Muscle of leg (tissue), 11 donors: ENCODE results near the gene TEC. TPM values are rescaled to one million over a fixed set of nuclear protein-coding genes. Genes with fewer than 3 reads are reported as not detected.

Experiments used
- DNase-seq: peaks from one replicate; pipeline ENCODE4 v3.0.0; 2013
- H3K27ac ChIP-seq: one replicate; pipeline ENCODE4 v1.5.1; 2013; ENCODE audit warnings: mild to moderate bottlenecking, low read length, control low read depth
- H3K27me3 ChIP-seq: one replicate; pipeline ENCODE4 v1.6.1; 2013; ENCODE audit warnings: low read length; ENCODE audit not compliant: control insufficient read depth, insufficient read depth
- H3K36me3 ChIP-seq: one replicate; pipeline ENCODE4 v1.6.1; 2013; ENCODE audit warnings: low read length; ENCODE audit not compliant: control insufficient read depth, insufficient read depth
- H3K4me1 ChIP-seq: one replicate; pipeline ENCODE4 v1.6.1; 2013; ENCODE audit warnings: low read length; ENCODE audit not compliant: control insufficient read depth, insufficient read depth
- H3K4me3 ChIP-seq: one replicate; pipeline ENCODE4 v1.5.1; 2013; ENCODE audit warnings: low read length, control low read depth
- H3K9me3 ChIP-seq: replicated peaks from 2 replicates; pipeline ENCODE4 v1.6.1; 2013; ENCODE audit warnings: low read depth, low read length; ENCODE audit not compliant: control insufficient read depth
- WGBS: methylation state at CpG from one replicate; pipeline ENCODE4 v1.1.5; 2013; ENCODE audit warnings: missing lambda C conversion rate; ENCODE audit not compliant: insufficient coverage; 5-methylcytosine and 5-hydroxymethylcytosine counted together
- polyA plus RNA-seq, 8 donors: library from polyadenylated mRNA; unstranded; fragments of 120-200 nt; gene quantifications; one replicate each; pipeline versions ENCODE4 v1.2.1 to v1.2.3, GENCODE V29; 2013; ENCODE audit warnings: inconsistent platforms in 1 of 8, low replicate concordance in 1 of 8; ENCODE audit not compliant: insufficient read length in 8 of 8, insufficient read depth in 1 of 8
- total RNA-seq: library from RNA; stranded (reverse); fragments of 120-200 nt; gene quantifications from one replicate; pipeline ENCODE4 v1.2.4, GENCODE V29; 2013

The TEC gene
- total and polyA plus RNA-seq, 9 donors, result 0.23 to 1.3 (median 0.57) TPM

GRCh38 chr4:48120132-48120531 lies 149.5 kb downstream of the TEC start:
- Histone ChIP-seq H3K4me3 (no peak overlapping the region), H3K27me3 (peaks cover 2% of the 10 kb centered on the region), H3K36me3 (no peaks in the 10 kb centered on the region), H3K9me3 (no peaks in the 10 kb centered on the region), H3K27ac (no peak overlapping the region), H3K4me1 (no peaks in the 10 kb centered on the region)
- no peak for DNase-seq
- WGBS, result 58% methylated on average over 2 of the region's 13 CpGs

GRCh38 chr4:48119646-48120045 lies 150.0 kb downstream of the TEC start:
- H3K9me3 ChIP-seq, result no peaks in the 10 kb centered on the region
- DNase-seq, result no peak
- H3K4me1 ChIP-seq, result no peaks in the 10 kb centered on the region
- H3K27ac ChIP-seq, result no peak overlapping the region
- no peak overlapping the region for H3K4me3 ChIP-seq
- H3K27me3 ChIP-seq, result peaks cover 2% of the 10 kb centered on the region
- no peaks in the 10 kb centered on the region for H3K36me3 ChIP-seq

GRCh38 chr4:48118081-48118480 lies 151.6 kb downstream of the TEC start:
- DNase-seq, result no peak
- Histone ChIP-seq H3K36me3 (no peaks in the 10 kb centered on the region), H3K4me3 (no peak overlapping the region), H3K4me1 (no peaks in the 10 kb centered on the region), H3K27me3 (peaks cover 2% of the 10 kb centered on the region), H3K27ac (no peak overlapping the region), H3K9me3 (no peaks in the 10 kb centered on the region)
- WGBS, result no CpG with 5 or more reads among the region's 2 CpGs

GRCh38 chr4:48116582-48116981 lies 153.1 kb downstream of the TEC start:
- Histone ChIP-seq H3K27ac (no peak overlapping the region), H3K4me1 (no peaks in the 10 kb centered on the region), H3K4me3 (no peak overlapping the region), H3K36me3 (no peaks in the 10 kb centered on the region), H3K9me3 (no peaks in the 10 kb centered on the region), H3K27me3 (no peaks in the 10 kb centered on the region)
- no peak for DNase-seq
- WGBS, result 80% methylated on average over 2 of the region's 3 CpGs

- H3K4me3 ChIP-seq, result no peak overlapping the region
Measured at GRCh38 chr4:48114412-48114811, 155.2 kb downstream of the TEC start.

GRCh38 chr4:48112017-48112667 lies 157.5 kb downstream of the TEC start:
- no peak for DNase-seq
- WGBS, result no CpG with 5 or more reads among the region's 8 CpGs
- H3K4me3 ChIP-seq, result no peak overlapping the region

More at GRCh38 chr4:48114412-48114811, 155.2 kb downstream of the TEC start:
- no peak overlapping the region for H3K27ac ChIP-seq
- 10% methylated on average over 2 of the region's 6 CpGs for WGBS
- H3K4me1 ChIP-seq, result no peaks in the 10 kb centered on the region
- no peak for DNase-seq
- no peaks in the 10 kb centered on the region for H3K9me3 ChIP-seq
- H3K36me3 ChIP-seq, result no peaks in the 10 kb centered on the region
- H3K27me3 ChIP-seq, result no peaks in the 10 kb centered on the region

GRCh38 chr4:48110452-48110978 lies 159.1 kb downstream of the TEC start:
- Histone ChIP-seq H3K9me3 (no peaks in the 10 kb centered on the region), H3K27me3 (no peaks in the 10 kb centered on the region), H3K4me1 (no peaks in the 10 kb centered on the region), H3K27ac (no peak overlapping the region), H3K36me3 (no peaks in the 10 kb centered on the region), H3K4me3 (no peak overlapping the region)
- WGBS, result no CpG with 5 or more reads among the region's 1 CpG
- DNase-seq, result no peak

More at GRCh38 chr4:48112017-48112667, 157.5 kb downstream of the TEC start:
- Histone ChIP-seq H3K4me1 (no peaks in the 10 kb centered on the region), H3K36me3 (no peaks in the 10 kb centered on the region), H3K27ac (no peak overlapping the region), H3K9me3 (no peaks in the 10 kb centered on the region), H3K27me3 (no peaks in the 10 kb centered on the region)

GRCh38 chr4:48109413-48110263 lies 160.0 kb downstream of the TEC start:
- Histone ChIP-seq H3K4me1 (no peaks in the 10 kb centered on the region), H3K4me3 (no peak overlapping the region), H3K36me3 (no peaks in the 10 kb centered on the region), H3K27ac (no peak overlapping the region), H3K9me3 (no peaks in the 10 kb centered on the region), H3K27me3 (no peaks in the 10 kb centered on the region)
- DNase-seq, result peak; percentile 23
- WGBS, result 75% methylated on average over 1 of the region's 5 CpGs

- DNase-seq, result no peak
- Histone ChIP-seq H3K27me3 (no peaks in the 10 kb centered on the region), H3K27ac (no peak overlapping the region), H3K36me3 (no peaks in the 10 kb centered on the region), H3K4me1 (no peaks in the 10 kb centered on the region), H3K9me3 (no peaks in the 10 kb centered on the region), H3K4me3 (no peak overlapping the region)
- WGBS, result no CpG with 5 or more reads among the region's 2 CpGs
Measured at GRCh38 chr4:48108309-48109073, 161.1 kb downstream of the TEC start.

- no peaks in the 10 kb centered on the region for H3K27me3 ChIP-seq
- no peak overlapping the region for H3K4me3 ChIP-seq
- no peak overlapping the region for H3K27ac ChIP-seq
- no peaks in the 10 kb centered on the region for H3K9me3 ChIP-seq
- no peak for DNase-seq
- no peaks in the 10 kb centered on the region for H3K36me3 ChIP-seq
- WGBS, result no CpG with 5 or more reads among the region's 1 CpG
- no peaks in the 10 kb centered on the region for H3K4me1 ChIP-seq
Measured at GRCh38 chr4:48105230-48105629, 164.4 kb downstream of the TEC start.
